ENCODE results near the gene INPP5D.

- TF ChIP-seq MAX (IDR thresholded peaks at IDR 0.05), result no peak
- no peak for TF ChIP-seq CTCF (IDR thresholded peaks at IDR 0.05; ENCODE audit: low read depth, low read length, missing input control)
- no peak for TF ChIP-seq RXRA (IDR thresholded peaks at IDR 0.05)
- TF ChIP-seq RAD21 (IDR thresholded peaks at IDR 0.05), result no peak
- TF ChIP-seq, protein P1, sequence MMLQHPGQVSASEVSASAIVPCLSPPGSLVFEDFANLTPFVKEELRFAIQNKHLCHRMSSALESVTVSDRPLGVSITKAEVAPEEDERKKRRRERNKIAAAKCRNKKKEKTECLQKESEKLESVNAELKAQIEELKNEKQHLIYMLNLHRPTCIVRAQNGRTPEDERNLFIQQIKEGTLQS (IDR thresholded peaks at IDR 0.05), result no peak
- TF ChIP-seq NR2F2 (IDR thresholded peaks at IDR 0.05), result no peak
- TF ChIP-seq, protein P2, sequence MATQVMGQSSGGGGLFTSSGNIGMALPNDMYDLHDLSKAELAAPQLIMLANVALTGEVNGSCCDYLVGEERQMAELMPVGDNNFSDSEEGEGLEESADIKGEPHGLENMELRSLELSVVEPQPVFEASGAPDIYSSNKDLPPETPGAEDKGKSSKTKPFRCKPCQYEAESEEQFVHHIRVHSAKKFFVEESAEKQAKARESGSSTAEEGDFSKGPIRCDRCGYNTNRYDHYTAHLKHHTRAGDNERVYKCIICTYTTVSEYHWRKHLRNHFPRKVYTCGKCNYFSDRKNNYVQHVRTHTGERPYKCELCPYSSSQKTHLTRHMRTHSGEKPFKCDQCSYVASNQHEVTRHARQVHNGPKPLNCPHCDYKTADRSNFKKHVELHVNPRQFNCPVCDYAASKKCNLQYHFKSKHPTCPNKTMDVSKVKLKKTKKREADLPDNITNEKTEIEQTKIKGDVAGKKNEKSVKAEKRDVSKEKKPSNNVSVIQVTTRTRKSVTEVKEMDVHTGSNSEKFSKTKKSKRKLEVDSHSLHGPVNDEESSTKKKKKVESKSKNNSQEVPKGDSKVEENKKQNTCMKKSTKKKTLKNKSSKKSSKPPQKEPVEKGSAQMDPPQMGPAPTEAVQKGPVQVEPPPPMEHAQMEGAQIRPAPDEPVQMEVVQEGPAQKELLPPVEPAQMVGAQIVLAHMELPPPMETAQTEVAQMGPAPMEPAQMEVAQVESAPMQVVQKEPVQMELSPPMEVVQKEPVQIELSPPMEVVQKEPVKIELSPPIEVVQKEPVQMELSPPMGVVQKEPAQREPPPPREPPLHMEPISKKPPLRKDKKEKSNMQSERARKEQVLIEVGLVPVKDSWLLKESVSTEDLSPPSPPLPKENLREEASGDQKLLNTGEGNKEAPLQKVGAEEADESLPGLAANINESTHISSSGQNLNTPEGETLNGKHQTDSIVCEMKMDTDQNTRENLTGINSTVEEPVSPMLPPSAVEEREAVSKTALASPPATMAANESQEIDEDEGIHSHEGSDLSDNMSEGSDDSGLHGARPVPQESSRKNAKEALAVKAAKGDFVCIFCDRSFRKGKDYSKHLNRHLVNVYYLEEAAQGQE (IDR thresholded peaks at IDR 0.05), result no peak
- no peak for TF ChIP-seq ZBTB33 (IDR thresholded peaks at IDR 0.05)
Observed at GRCh38 chr2:233255151-233255550, 195.0 kb downstream of the INPP5D start.

Measured in liver (tissue), 3 donors.